ENCODE measurements around the gene DCST2.
A peak's percentile ranks its signal among the peaks of the same experiment; 100 is the strongest.

Gene DCST2

GRCh38 chr1:154975409-154976059 is 58.0 kb downstream of the DCST2 start:
- H3K9me3 ChIP-seq (ENCODE audit: insufficient read depth, low read length) = no peaks in the 10 kb centered on the region
- H3K4me2 ChIP-seq (ENCODE audit: low read length) = peak overlapping the region; percentile 80
- H3K9ac ChIP-seq (ENCODE audit: low read length) = peak overlapping the region; percentile 95
- H3K27me3 ChIP-seq (ENCODE audit: low read depth, low read length) = no peaks in the 10 kb centered on the region
- H3K27ac ChIP-seq (ENCODE audit: low read length) = peak overlapping the region; percentile 91
- no peak overlapping the region for H2AFZ ChIP-seq (ENCODE audit: low read depth, low read length)
- H3K4me1 ChIP-seq (ENCODE audit: low read length) = peaks cover 32% of the 10 kb centered on the region
- peaks cover 18% of the 10 kb centered on the region for H3K36me3 ChIP-seq (replicated peaks; ENCODE audit: low read depth, low read length)
- peak overlapping the region; percentile 88 for H3K4me3 ChIP-seq (ENCODE audit: low read length)
- peaks cover 13% of the 10 kb centered on the region for H4K20me1 ChIP-seq (ENCODE audit: insufficient read depth, low read length)
- H3K79me2 ChIP-seq (ENCODE audit: low read length) = peaks cover 64% of the 10 kb centered on the region
- no peak for TF ChIP-seq CTCF (IDR thresholded peaks at IDR 0.05; ENCODE audit: low read depth, low read length)
- no peak for TF ChIP-seq EZH2phosphoT487 (IDR thresholded peaks at IDR 0.05; ENCODE audit: low read depth)

GRCh38 chr1:154974808-154975408 is 58.7 kb downstream of the DCST2 start:
- no peaks in the 10 kb centered on the region for H3K9me3 ChIP-seq (ENCODE audit: insufficient read depth, low read length)
- no peaks in the 10 kb centered on the region for H3K27me3 ChIP-seq (ENCODE audit: low read depth, low read length)
- H3K4me3 ChIP-seq (ENCODE audit: low read length) = peak overlapping the region; percentile 88
- peaks cover 13% of the 10 kb centered on the region for H4K20me1 ChIP-seq (ENCODE audit: insufficient read depth, low read length)
- no peak for TF ChIP-seq CTCF (IDR thresholded peaks at IDR 0.05; ENCODE audit: low read depth, low read length)
- TF ChIP-seq EZH2phosphoT487 (IDR thresholded peaks at IDR 0.05; ENCODE audit: low read depth) = no peak
- H3K79me2 ChIP-seq (ENCODE audit: low read length) = peaks cover 64% of the 10 kb centered on the region
- peak overlapping the region; percentile 95 for H3K9ac ChIP-seq (ENCODE audit: low read length)
- H2AFZ ChIP-seq (ENCODE audit: low read depth, low read length) = no peak overlapping the region
- H3K27ac ChIP-seq (ENCODE audit: low read length) = peak overlapping the region; percentile 91
- H3K36me3 ChIP-seq (replicated peaks; ENCODE audit: low read depth, low read length) = peaks cover 18% of the 10 kb centered on the region
- H3K4me2 ChIP-seq (ENCODE audit: low read length) = peak overlapping the region; percentile 80
- H3K4me1 ChIP-seq (ENCODE audit: low read length) = peaks cover 34% of the 10 kb centered on the region

GRCh38 chr1:154974102-154974807 is 59.3 kb downstream of the DCST2 start, which contains the start of gene CKS1B:
Gene CKS1B (plus strand): TSS chr1:154974681. CDS start chr1:154974746, 65 bp downstream.
- Histone ChIP-seq H3K4me2 (ENCODE audit: low read length) (peak within 1 kb of the TSS; percentile 81), H3K36me3 (replicated peaks; ENCODE audit: low read depth, low read length) (peaks cover 14% of the 10 kb centered on the region), H4K20me1 (ENCODE audit: insufficient read depth, low read length) (peaks cover 13% of the 10 kb centered on the region), H3K4me1 (ENCODE audit: low read length) (peaks cover 34% of the 10 kb centered on the region), H3K9ac (ENCODE audit: low read length) (peak within 1 kb of the TSS; percentile 97), H3K27ac (ENCODE audit: low read length) (peak within 1 kb of the TSS; percentile 91), H3K4me3 (ENCODE audit: low read length) (peak within 1 kb of the TSS; percentile 88), H3K9me3 (ENCODE audit: insufficient read depth, low read length) (no peaks in the 10 kb centered on the region), H3K79me2 (ENCODE audit: low read length) (peaks cover 58% of the 10 kb centered on the region), H2AFZ (ENCODE audit: low read depth, low read length) (peak within 1 kb of the TSS; percentile 63; the same call in 1 of the 2 replicates), H3K27me3 (ENCODE audit: low read depth, low read length) (no peaks in the 10 kb centered on the region)
- TF ChIP-seq EZH2phosphoT487 (IDR thresholded peaks at IDR 0.05; ENCODE audit: low read depth) (no peak), CTCF (IDR thresholded peaks at IDR 0.05; ENCODE audit: low read depth, low read length) (no peak)
